Stimulated activated naive CD4-positive, alpha-beta T cell treated with Interleukin-2 at 50 U/mL for 16 hours (primary cell): ENCODE measurements around the gene AMBRA1.

Source experiments
- DNase-seq: peaks from one replicate; lab custom pipeline; 2025; lab: John Stamatoyannopoulos, UW

AMBRA1 gene

DNA sequence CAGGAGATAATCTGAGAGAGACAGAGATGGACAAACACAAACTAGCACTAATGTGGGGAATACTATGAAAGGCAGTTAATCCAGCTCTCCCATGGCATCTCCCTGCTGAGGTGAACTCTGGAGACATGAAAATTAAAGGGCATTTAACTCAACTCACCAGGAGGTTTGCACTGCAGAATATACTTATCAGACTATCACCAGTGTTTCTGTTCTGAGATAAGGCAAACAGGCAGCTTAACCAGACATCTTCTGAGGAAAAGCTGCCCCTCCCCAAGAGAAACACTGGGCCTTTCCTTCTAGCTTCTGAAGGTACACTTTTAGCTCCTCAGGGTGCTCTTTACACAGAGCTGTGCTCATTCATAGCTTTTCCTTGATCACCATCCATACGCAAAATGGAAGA, 85.5 kb downstream of the AMBRA1 start:
- no peak for DNase-seq

DNA sequence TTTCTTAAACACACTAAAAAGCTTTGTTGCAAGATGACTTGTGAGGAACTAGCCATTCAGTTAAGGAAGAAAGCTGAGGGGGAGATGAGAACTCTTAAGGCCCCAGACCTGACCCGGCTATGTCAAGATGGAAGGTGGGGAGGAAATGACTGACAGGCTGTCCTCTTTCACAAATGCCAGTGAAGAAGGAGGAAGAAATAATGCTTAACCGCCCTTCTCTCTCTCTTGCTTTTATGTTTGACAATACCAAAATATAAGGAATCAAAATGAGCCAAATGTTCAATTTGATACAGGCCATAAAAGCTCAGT, 87.4 kb downstream of the AMBRA1 start:
- no peak for DNase-seq

DNA sequence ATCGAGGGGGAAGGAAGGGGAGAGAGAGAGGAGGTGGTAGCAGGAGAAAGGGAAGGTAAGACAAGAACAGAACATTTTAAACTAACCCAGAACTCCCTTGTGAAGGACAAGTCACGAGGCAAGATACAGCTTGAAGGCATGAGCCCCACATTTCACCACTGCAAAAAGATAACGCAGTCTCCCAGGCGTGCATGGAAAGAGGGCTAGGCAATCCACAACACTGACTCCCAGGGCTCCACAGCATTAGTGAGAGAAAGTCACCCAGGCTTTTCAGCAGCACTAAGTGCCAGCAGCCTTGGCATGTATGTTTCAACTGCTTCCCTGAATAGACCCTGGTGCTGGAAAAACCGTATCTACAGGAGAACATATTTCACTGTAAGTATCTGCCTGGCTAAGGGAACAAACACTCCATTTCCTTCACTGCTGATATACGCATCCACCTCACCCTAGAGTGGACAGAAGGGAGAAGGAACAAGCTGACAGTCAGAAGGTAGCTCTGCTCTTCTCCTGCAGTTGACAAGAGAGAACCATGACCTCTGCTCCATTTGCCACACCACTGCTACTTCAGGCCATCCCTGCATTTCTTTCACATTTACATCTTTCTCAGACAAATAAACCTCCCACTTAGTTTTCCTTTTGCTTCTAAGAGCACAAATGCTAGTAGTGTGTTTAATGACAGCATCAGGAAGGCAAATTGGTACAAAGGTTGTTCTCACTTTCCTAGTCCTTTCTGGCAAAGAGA, 87.9 kb downstream of the AMBRA1 start:
- DNase-seq, result no peak

DNA sequence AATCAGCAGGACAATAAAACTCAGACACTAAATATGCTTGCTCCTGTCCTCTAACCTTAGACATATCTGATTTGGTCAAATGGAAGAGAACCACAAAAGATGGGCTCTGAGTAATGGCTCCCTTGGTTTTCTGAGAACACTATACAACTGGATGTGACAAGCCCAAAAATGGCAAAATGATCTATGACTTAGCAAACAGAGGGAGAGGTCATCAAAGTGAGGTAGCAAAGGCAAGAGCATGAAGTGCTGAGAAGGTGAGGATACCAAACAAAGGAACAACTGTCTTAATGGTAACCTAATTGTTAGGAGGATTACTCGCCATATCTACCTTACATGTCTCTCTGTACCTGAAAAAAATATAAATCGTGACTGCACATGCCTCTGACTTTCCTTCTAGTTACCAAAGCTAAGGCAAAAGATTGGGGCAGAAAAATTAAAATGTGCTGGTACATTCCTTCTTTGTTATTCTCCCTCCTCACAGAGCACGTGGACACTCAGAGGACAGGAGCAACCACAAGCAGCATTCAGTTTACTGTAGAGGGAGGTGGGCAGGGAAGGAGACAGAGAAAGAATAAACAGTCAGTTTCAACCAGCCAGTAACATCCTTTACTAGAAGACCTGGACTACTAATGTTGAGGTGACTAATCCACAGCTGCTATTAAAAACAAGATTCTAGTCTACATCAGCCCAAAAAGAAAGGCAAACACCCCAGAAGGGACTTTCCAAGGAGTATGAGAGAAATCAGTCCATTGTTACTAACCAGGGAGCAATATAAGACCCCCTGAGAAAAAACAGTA, 88.8 kb downstream of the AMBRA1 start:
- no peak for DNase-seq

DNA sequence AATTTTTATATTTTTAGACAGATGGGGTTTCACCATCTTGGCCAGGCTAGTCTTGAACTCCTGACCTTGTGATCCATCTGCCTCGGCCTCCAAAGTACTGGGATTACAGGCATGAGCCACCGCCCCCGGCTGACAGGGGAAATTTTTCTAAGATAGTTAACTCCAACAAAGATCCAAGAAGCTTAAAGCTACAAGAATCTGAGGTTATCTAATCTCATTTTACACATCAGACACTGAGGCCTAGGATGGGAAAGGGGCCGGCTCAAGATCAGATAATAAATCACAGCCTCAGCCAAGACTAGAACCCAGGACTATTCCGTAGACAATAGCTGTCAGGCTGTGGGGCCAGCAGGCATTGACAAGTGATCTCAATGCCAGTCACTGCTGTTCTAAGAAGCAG, 94.0 kb downstream of the AMBRA1 start:
- no peak for DNase-seq

DNA sequence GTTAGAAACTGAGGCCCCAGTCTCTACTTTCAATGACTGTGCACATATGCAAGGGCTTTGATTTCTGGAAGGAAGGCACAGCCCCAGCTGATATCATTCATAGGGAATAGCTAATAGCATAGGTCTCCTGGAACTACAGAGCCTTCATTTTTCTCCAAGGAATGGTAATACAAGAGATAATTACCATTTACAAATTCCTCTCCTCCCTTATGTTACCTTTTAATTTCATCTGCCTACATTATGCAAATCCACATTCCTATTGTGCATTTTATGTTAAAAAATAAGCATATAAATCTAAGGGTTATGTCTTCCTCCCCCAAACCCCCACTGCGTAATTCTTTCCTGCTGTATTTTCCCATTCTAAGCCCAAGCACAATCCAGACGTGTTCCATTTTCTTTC, 94.9 kb downstream of the AMBRA1 start:
- DNase-seq, result no peak

DNA sequence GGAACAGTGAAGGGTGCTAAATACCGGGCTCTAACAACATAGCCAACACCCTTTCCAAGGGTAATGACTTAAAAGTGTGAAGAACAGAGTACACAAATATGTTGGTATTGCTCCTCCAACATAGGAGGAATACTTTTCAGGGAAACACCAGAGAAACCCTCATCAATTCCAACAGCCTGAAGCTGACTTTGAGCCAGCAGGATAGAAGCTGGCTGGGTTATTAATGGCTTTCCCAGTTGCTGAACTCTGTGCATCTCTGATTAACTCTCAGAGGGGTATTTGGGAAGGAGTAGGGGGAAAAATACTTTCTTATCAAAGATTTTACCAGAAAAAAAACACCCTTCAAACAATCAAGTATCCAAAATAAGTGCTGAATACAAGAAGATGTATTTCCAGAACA, 95.6 kb downstream of the AMBRA1 start:
- DNase-seq, result no peak

DNA sequence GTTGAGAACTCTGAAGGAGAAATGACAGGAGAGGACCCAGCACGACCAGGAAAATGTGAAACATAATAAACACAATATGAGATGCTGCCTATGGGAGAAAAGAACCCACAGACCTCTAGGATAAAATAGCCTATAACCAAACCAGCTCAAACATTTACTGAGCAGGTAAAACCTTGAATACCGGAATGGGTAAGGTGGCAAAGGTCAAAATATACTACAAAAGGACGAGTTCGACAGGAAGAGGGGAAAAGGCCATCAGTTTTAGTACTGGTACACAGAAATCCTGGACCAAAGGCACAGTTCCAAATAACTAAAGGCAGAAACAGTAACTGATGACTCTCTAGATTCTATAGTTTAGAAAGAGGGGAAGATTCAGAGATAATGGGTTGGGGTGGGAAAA, 96.3 kb downstream of the AMBRA1 start:
- no peak for DNase-seq

DNA sequence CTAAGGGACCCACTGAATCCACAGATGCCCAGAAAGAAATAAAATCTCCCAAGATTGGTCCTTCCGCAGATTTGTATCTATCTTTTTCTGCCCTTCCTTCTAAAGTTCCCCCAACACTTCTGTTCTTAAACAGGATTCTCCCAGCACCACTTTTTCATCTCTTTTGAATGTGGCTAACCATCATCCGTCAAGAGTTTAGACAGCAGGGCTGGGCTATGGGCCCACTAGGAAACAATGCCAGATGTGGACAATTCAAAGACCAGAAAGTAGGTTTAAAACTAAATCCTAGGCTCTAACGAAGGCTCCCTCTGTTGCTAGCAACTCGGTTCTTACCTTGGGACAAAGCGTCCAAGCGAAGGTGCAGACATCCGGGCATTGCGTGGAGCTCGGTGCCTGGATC, 100.0 kb downstream of the AMBRA1 start:
- DNase-seq, result no peak

DNA sequence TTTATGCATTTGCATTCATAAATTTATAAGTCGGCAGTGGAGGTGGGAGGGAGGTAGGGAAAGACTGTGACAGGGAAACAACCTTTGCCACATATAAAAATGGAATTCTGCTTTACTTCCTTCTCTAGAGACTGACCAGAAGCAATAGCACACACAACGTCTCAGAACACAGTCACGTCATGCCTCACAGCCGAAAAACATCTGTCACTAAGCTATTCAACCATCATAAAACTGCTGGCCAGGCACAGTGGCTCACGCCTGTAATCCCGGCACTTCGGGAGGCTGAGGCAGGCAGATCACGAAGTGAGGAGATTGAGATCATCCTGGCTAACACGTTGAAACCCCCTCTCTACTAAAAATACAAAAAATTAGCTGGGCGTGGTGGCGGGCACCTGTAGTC, 101.3 kb downstream of the AMBRA1 start:
- DNase-seq, result no peak

DNA sequence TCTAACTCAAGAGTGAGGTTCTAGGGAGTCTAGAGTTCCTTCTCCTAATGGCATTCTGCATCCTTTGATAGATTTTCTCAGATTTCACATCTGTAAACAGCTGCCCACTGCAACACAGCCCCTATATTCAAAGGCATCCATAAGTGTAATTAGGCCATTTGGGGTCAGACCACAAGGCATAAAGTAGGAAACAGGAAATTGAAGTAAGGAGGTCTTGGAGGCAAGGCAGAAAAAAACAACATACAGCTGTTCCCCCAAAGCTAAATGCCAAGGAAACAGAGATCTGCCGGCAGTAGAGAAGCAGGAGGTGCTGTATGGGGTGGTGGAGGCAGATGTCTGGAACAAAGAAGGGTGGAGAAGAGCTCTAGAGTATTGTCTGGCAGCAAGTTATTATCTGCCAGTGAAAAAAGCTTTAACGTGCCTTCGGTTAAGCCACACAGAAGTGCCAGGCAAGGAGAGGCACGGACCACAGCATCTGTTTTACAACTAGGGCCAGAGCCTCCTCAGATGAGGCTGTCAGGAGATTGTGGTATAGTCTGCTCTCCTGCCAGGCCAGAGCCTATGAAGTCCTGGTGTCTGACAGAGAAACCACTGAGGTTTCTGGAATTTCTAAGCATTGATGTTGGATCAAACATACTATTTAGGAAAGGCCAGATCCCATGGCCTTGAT, 102.0 kb downstream of the AMBRA1 start:
- DNase-seq, result no peak

DNA sequence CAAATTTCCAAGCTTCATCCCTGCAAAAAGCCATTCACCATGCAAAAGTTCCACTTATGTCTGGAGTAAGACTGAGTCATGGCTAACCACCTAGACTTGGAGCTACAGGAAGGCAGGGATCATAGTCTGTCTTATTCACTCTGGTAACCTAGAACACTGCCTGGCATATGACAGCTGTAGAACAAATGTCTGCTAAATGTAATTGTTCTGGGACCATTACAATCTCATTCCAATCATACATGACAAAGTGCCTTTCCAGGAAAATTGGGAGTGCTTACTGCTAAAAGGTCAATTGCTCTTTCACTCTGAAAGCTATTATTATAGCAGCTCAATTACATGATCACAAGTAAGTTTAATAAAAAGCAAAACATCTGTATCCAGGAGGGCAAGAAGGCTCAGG, 103.2 kb downstream of the AMBRA1 start:
- DNase-seq, result no peak

DNA sequence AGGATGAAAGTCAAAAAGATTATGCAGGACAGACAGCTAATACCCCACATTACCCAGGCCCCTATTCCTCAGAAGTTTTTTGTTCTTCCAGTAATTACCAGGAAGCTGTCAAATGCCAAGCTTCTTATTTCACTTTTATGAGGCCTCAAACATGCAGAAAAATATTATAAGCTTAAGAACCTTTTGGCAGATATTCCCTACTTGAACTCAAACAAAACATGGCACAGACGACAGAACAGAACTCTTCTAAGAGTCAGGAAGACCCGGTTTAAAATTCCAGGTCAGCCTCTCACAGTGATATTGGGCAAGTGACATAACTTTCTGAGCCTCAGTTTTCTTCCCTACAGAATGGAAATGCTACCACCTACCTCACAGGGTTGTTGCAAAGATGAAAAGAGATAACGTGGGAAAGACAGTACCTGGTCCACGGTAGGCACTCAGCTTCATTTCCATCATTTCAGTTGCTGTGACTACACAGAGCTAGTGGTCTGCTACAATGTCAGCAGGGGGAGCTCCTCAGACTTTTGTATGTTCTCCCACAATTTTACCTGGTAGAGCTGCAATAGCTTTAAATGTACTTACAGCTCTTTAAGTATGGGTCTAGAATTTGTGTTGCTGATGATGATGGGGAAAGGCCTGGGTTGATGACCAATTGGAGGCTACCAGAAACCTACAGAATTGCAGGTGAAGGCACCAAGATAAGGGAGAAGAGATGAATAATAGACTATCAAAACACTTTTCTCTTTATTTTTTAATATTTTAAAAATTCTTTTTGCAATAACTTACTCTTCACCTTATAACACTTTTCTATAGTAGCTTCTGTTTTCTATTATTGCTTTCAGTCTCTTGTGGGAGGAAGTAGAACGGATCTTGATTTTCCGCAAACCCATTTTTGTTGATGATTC, 103.9 kb downstream of the AMBRA1 start:
- peak; percentile 9 for DNase-seq

DNA sequence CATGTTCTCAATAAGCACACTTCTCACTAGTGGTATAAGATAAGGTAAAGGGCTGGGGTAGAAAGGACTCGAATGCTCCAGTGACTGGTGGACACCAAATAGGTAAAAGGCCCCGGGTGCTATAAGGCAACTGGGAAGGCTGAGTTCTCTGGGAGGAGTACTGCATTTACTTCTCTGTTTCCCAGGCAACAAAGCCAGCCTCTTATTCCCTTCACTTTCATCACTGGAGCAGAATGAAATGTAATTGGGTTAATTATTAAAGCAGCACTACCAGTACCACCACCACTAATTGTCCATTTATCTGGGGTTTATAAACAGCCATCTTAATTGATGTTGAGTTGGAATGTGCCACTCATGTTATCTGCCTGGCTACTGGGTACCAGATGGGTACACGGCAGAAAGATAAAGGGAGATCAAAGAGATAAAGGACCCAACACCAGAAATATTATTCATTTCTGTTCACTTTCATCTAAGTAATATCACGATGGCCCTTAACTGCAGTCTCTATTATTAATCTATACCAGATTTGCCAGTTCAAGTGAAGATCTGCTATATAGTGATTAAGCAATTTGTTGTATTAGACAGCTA, 107.9 kb downstream of the AMBRA1 start:
- no peak for DNase-seq

DNA sequence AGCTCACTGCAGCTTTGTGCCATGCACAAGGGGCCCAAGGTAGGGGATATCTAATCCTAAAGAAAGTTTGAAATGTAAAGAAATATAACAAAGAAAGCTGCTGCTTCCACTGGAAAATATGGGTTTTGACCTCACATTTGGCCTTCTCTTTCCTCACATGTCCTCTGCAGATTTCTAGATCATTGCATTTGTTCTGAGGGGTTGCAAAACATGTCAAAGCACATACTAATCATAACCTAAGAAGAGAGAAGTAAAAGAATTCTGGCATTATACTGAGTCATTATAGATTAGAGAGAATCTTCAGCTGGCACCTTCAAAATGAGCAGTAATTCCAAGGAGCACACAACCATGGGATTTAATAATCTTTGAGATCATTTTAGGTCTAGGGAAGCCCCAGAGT, 109.7 kb downstream of the AMBRA1 start:
- DNase-seq, result no peak

DNA sequence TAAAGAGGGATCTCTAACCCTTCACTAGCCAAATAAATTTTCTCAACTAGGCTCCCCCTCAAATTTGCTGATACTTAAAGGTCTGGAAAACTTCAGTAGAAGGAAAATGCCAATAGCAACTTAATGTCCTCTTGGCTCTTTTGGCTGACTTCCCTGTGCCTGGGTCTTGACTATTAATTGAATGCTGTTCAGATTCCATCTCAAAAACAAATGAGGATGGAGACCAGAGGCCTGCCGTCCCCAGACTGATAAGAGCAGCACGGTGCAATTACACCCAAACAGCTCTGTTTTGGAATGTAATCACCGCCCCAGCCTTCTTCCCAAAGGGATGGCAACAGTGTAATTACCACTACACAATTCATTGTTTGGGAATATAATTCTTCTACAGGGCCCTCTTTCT, 112.9 kb downstream of the AMBRA1 start:
- DNase-seq, result no peak

DNA sequence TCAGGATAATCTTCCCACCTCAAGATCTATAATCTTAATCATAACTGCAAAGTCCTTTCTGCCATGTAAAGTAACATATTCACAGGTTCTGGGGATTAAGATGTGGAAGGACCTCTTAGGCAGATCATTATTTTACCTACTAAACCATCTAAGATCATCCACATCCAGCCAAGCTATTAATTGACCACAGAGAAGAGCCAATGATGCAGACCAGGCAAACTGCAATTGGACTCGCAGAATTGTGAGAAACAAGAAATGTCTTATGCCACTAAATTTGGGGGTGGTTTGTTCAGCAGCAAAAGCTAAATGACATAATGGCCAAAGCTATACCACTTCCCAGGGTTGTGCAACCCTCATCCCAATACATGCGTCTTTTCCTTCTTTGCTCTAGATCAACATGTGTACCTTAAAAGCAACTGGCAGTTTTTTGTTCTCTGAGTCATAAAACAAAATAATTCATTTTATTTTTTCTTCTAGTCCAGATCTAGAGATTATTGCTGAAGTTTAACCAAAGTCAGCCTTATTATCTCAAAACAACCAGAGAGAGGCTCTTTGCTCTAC, 113.6 kb downstream of the AMBRA1 start:
- no peak for DNase-seq

DNA sequence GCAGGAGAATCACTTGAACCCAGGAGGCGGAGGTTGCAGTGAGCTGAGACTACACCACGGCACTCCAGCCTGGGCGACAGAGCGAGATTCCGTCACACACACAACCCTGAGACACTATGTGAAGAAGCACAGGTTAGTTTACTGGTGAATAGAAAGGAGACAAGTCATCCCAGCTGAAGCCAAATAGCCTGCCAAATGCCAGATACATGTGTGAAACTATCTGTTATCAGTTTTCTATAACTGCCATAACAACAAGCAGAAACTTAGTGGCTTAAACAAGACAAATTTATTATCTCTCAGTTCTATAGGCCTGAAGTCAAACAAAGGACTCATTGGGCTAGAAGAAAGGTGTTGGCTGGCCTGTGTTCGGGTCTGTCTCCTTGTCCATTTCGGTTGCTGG, 114.2 kb downstream of the AMBRA1 start:
- no peak for DNase-seq

DNA sequence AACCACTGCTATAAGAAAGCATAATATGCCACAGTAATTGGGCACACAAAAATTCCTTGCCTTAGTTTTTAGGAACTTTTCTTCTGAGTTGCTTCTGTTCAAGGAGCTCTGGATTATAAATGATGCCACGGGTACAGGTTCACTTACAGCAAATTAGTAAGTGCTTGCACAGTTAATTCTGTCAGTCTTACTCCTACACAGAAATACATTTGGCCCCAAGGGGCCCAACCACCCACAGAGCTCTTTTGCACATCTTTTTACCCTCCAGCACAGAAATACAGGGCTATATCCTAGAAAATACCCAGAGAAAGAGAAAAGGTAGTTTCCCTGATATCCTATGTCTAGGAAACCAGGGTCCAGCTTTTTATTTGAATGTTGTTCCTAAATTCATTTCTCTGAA, 115.6 kb downstream of the AMBRA1 start:
- DNase-seq, result no peak

DNA sequence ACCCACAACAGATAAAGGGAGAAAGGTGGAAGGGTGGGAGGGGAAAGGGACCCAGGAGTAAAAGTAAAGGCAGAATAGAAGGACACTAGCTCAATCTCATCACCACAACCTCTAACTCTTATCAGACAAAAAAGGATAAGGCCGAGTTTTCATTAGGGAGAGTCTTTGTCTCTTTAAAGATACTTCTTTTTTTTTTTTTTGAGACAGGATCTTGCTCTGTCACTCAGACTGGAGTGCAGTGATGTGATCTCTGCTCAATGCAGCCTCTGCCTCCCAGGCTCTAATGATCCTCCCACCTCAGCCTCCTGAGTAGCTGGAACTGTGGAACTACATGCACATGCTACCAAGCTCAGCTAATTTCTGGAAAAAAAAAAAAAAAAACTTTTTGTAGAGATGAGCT, 116.7 kb downstream of the AMBRA1 start:
- DNase-seq, result no peak

DNA sequence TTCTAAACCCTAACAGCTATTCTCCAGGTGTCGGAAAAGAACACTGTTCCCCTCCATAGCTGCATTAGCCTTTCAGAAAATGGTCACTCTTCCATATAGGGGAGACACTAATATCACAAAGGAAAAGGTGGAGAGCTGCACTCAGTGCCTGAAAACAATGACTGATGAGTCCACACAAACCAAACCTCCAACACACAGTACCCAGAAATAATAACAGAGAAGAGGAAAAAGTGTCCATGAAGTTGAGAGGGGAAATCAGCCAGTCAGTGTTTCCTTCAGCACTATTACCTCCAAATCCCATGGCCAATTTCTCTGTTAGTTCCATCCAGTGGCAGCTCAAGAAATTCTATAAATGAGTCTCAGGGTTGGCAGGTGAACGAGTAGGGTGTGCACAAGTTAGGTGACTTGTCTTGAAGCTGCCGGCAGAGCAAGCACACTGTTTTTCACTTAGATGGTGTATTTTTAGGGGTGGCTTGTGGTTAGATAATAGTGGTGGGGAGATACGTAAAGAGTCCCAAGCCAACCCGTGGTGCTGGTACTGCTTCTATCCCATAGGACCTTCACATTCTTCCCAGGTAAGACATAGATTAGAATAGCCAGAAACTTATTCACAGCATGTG, 117.8 kb downstream of the AMBRA1 start:
- no peak for DNase-seq
